HG03097 (cell line): ENCODE data around the gene OSM.

Experiments
- ATAC-seq: cut with Tn5 transposase; IDR thresholded peaks from one replicate; pipeline ENCODE4 v1.9.1; 2021; ENCODE audit not compliant: unreplicated experiment, low FRiP score

Gene OSM

GRCh38 chr22:30212996-30213441 lies 53.6 kb downstream of the OSM start:
- ATAC-seq = no peak
